H9 (cell line): Measurements from ENCODE around the gene RBBP7. TPM values are rescaled to one million over a fixed set of nuclear protein-coding genes. Genes with fewer than 3 reads are reported as not detected.

ENCODE experiments used
- DNase-seq: peaks from one replicate; pipeline ENCODE4 v3.0.0-alpha.2; 2017
- H2AFZ ChIP-seq: one replicate; pipeline ENCODE4 v1.6.1; 2013; ENCODE audit warnings: mild to moderate bottlenecking, low read length, control low read depth, moderate library complexity
- H2AK5ac ChIP-seq: 2 replicates; pipeline ENCODE4 v1.6.1; 2013; ENCODE audit warnings: low read length, control low read depth, mixed read lengths; ENCODE audit not compliant: insufficient read length
- H2BK120ac ChIP-seq: one replicate; pipeline ENCODE4 v1.6.1; 2013; ENCODE audit warnings: low read depth, mild to moderate bottlenecking, low read length, control low read depth, inconsistent platforms; ENCODE audit not compliant: poor library complexity, severe bottlenecking
- H2BK12ac ChIP-seq: 2 replicates; pipeline ENCODE4 v1.6.1; 2013; ENCODE audit warnings: low read length, control low read depth, mixed read lengths, low read depth; ENCODE audit not compliant: insufficient read length
- H2BK15ac ChIP-seq: 2 replicates; pipeline ENCODE4 v1.6.1; 2013; ENCODE audit warnings: low read depth, low read length, control low read depth
- H2BK20ac ChIP-seq: one replicate; pipeline ENCODE4 v1.6.1; 2013; ENCODE audit warnings: low read depth, mild to moderate bottlenecking, low read length, control low read depth, inconsistent platforms; ENCODE audit not compliant: poor library complexity, severe bottlenecking
- H2BK5ac ChIP-seq: 2 replicates; pipeline ENCODE4 v1.6.1; 2013; ENCODE audit warnings: low read length, control low read depth, mixed read lengths; ENCODE audit not compliant: insufficient read length
- H3K14ac ChIP-seq: 2 replicates; pipeline ENCODE4 v1.6.1; 2013; ENCODE audit warnings: low read length, control low read depth; ENCODE audit not compliant: insufficient read depth
- H3K18ac ChIP-seq: 2 replicates; pipeline ENCODE4 v1.6.1; 2013; ENCODE audit warnings: low read depth, mild to moderate bottlenecking, mixed read lengths, low read length, control low read depth; ENCODE audit not compliant: insufficient read length
- H3K23ac ChIP-seq: 2 replicates; pipeline ENCODE4 v1.6.1; 2013; ENCODE audit warnings: low read length, control low read depth, mixed read lengths, low read depth; ENCODE audit not compliant: insufficient read length
- H3K23me2 ChIP-seq: 2 replicates; pipeline ENCODE4 v1.6.1; 2013; ENCODE audit warnings: low read depth, mild to moderate bottlenecking, mixed read lengths, low read length, control low read depth; ENCODE audit not compliant: insufficient read length, poor library complexity, severe bottlenecking
- H3K27ac ChIP-seq: 2 replicates; pipeline ENCODE4 v1.5.1; 2013; ENCODE audit warnings: low read length, control low read depth, mixed read lengths, low read depth; ENCODE audit not compliant: insufficient read length
- H3K27me3 ChIP-seq: 2 replicates; pipeline ENCODE4 v1.6.1; 2013; ENCODE audit warnings: low read length, control low read depth, inconsistent platforms; ENCODE audit not compliant: insufficient read depth
- H3K4ac ChIP-seq: 2 replicates; pipeline ENCODE4 v1.6.1; 2013; ENCODE audit warnings: low read depth, mild to moderate bottlenecking, control low read depth, inconsistent platforms, low read length, moderate library complexity
- H3K4me1 ChIP-seq: 2 replicates; pipeline ENCODE4 v1.6.1; 2013; ENCODE audit warnings: low read length, control low read depth, inconsistent platforms; ENCODE audit not compliant: insufficient read depth
- H3K4me2 ChIP-seq: 2 replicates; pipeline ENCODE4 v1.6.1; 2013; ENCODE audit warnings: low read length, control low read depth, mixed read lengths; ENCODE audit not compliant: insufficient read length, insufficient read depth
- H3K56ac ChIP-seq: 2 replicates; pipeline ENCODE4 v1.6.1; 2013; ENCODE audit warnings: low read depth, mild to moderate bottlenecking, mixed read lengths, low read length, control low read depth; ENCODE audit not compliant: insufficient read length
- H3K79me1 ChIP-seq: 2 replicates; pipeline ENCODE4 v1.6.1; 2013; ENCODE audit warnings: low read depth, mild to moderate bottlenecking, moderate library complexity, low read length, control low read depth, inconsistent platforms; ENCODE audit not compliant: insufficient read depth, poor library complexity, severe bottlenecking
- H3K79me2 ChIP-seq: 2 replicates; pipeline ENCODE4 v1.6.1; 2013; ENCODE audit warnings: low read length, control low read depth, inconsistent platforms; ENCODE audit not compliant: insufficient read depth
- H3K9ac ChIP-seq: 2 replicates; pipeline ENCODE4 v1.6.1; 2013; ENCODE audit warnings: low read length, control low read depth, mixed read lengths; ENCODE audit not compliant: insufficient read length; ENCODE audit errors: extremely low read depth
- H3K9me3 ChIP-seq: one replicate; pipeline ENCODE4 v1.6.1; 2013; ENCODE audit warnings: low read depth, low read length, inconsistent platforms; ENCODE audit not compliant: control insufficient read depth
- H3T11ph ChIP-seq: one replicate; pipeline ENCODE4 v1.6.1; 2013; ENCODE audit warnings: mild to moderate bottlenecking, low read length, control low read depth, inconsistent platforms
- H4K20me1 ChIP-seq: one replicate; pipeline ENCODE4 v1.6.1; 2013; ENCODE audit not compliant: control insufficient read depth, insufficient read length, insufficient read depth
- H4K5ac ChIP-seq: 2 replicates; pipeline ENCODE4 v1.6.1; 2013; ENCODE audit warnings: low read depth, mild to moderate bottlenecking, mixed read lengths, low read length, control low read depth; ENCODE audit not compliant: insufficient read length
- H4K8ac ChIP-seq: replicated peaks from 2 replicates; pipeline ENCODE4 v1.6.1; 2013; ENCODE audit warnings: low read length, control low read depth, mixed read lengths, low read depth; ENCODE audit not compliant: insufficient read length
- H4K91ac ChIP-seq: 2 replicates; pipeline ENCODE4 v1.6.1; 2013; ENCODE audit warnings: low read depth, mild to moderate bottlenecking, moderate library complexity, mixed read lengths, low read length, control low read depth; ENCODE audit not compliant: insufficient read length
- H3K27ac Mint-ChIP-seq, 3 experiments: 2 replicates in 2 of 3; 3 replicates in 1 of 3; pipeline ENCODE4 v1.8.0; 2020 to 2021; ENCODE audit warnings: mixed read lengths in 3 of 3, mild to moderate bottlenecking in 1 of 3, moderate library complexity in 1 of 3
- H3K27me3 Mint-ChIP-seq: 2 replicates; pipeline ENCODE4 v1.8.0; 2021; ENCODE audit warnings: low read depth, mild to moderate bottlenecking, moderate library complexity, mixed read lengths
- H3K36me3 Mint-ChIP-seq, 3 experiments: 2 replicates in 2 of 3; 3 replicates in 1 of 3; pipeline ENCODE4 v1.8.0; 2020 to 2021; ENCODE audit warnings: low read depth in 3 of 3, mixed read lengths in 3 of 3; ENCODE audit not compliant: insufficient read depth in 1 of 3
- H3K4me1 Mint-ChIP-seq, 2 experiments: 2 replicates each; pipeline ENCODE4 v1.8.0; 2020; ENCODE audit warnings: mixed read lengths in 2 of 2
- H3K4me3 Mint-ChIP-seq, 2 experiments: 2 replicates in 1 of 2; 3 replicates in 1 of 2; pipeline ENCODE4 v1.8.0; 2020 to 2021; ENCODE audit warnings: mild to moderate bottlenecking in 2 of 2, mixed read lengths in 2 of 2, moderate library complexity in 1 of 2
- H3K9me3 Mint-ChIP-seq, 2 experiments: 2 replicates in 1 of 2; 3 replicates in 1 of 2; pipeline ENCODE4 v1.8.0; 2020; ENCODE audit warnings: mild to moderate bottlenecking in 2 of 2, mixed read lengths in 2 of 2, moderate library complexity in 1 of 2
- WGBS: extraction: QIAGEN DNeasy Blood & Tissue Kit; methylation state at CpG from one replicate; pipeline ENCODE4 v1.1.7; 2013; ENCODE audit warnings: missing lambda C conversion rate, low lambda C conversion rate, mixed read lengths; ENCODE audit not compliant: insufficient read length; ENCODE audit errors: extremely low coverage; 5-methylcytosine and 5-hydroxymethylcytosine counted together
- total RNA-seq: library from RNA; stranded (reverse); gene quantifications from 2 replicates; pipeline ENCODE4 v1.2.1, GENCODE V29; 2021
- TF ChIP-seq, protein P1 (sequence below): fragments of 200-600 bp; sonication (generic); conservative IDR thresholded peaks from 3 replicates; pipeline ENCODE4 v1.8.0; 2021; ENCODE audit warnings: antibody characterized with exemption, mild to moderate bottlenecking

Gene RBBP7
- total RNA-seq, 1 experiment from 2014 or later = 249 TPM

DNA sequence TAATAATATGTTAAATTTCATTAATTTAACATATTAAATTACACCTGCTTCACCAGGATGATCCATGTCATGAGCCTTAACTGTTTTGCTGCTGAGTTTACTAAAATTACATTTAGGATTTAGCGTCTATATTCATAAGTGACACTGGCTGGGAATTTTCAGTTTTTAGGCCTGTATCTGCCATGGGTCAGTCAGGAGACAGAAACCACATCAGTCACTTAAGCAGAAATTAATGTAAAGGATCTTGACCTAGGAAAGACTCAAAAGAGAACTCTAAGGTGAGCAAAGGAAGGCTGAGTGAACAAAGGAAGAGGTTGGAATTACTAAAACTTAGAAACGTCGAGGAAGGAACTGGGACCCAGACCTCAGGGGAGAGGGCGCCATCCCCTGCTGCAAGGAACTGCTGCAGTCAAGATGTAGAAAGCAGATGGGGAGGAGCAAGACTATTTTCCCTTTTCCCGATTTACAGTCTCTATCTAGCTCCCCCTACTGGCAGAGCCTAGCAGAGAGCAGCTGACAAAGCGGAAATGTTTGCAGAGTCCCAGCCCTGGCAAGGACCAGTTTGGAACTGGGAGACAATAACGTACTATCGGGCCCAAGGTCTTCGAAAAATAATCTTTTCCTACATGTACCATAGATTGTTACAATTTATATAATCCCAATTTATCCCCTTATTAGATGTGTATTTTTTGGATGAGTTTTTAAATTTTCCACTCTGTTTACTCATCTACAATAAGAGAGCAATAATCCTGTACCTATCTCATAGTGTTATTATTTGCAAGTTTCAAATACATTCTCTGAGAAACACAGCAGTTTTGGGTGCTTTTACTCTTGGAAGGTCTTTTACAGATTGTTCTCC is 22.6 kb upstream of the RBBP7 start:
- Histone ChIP-seq H3K4me2 (no peak overlapping the region), H2AFZ (peak overlapping the region; percentile 100), H3K23ac (no peak overlapping the region), H3K79me1 (no peaks in the 10 kb centered on the region), H3K9ac (no peak overlapping the region), H2AK5ac (no peak overlapping the region), H3K9me3 (no peaks in the 10 kb centered on the region), H3K27me3 (no peaks in the 10 kb centered on the region), H4K5ac (no peak overlapping the region), H2BK12ac (no peak overlapping the region), H3K56ac (no peak overlapping the region), H3K14ac (no peak overlapping the region), H2BK15ac (no peak overlapping the region), H4K20me1 (no peaks in the 10 kb centered on the region), H3K4me1 (no peaks in the 10 kb centered on the region), H4K91ac (no peak overlapping the region), H3K23me2 (no peaks in the 10 kb centered on the region), H2BK20ac (no peak overlapping the region), H3K18ac (no peak overlapping the region), H2BK120ac (no peak overlapping the region), H2BK5ac (no peak overlapping the region), H3T11ph (no peak overlapping the region), H3K27ac (no peak overlapping the region), H4K8ac (no peak overlapping the region), H3K4ac (no peak overlapping the region), H3K79me2 (no peaks in the 10 kb centered on the region)
- peak; percentile 92 for DNase-seq
- TF ChIP-seq, protein P1, sequence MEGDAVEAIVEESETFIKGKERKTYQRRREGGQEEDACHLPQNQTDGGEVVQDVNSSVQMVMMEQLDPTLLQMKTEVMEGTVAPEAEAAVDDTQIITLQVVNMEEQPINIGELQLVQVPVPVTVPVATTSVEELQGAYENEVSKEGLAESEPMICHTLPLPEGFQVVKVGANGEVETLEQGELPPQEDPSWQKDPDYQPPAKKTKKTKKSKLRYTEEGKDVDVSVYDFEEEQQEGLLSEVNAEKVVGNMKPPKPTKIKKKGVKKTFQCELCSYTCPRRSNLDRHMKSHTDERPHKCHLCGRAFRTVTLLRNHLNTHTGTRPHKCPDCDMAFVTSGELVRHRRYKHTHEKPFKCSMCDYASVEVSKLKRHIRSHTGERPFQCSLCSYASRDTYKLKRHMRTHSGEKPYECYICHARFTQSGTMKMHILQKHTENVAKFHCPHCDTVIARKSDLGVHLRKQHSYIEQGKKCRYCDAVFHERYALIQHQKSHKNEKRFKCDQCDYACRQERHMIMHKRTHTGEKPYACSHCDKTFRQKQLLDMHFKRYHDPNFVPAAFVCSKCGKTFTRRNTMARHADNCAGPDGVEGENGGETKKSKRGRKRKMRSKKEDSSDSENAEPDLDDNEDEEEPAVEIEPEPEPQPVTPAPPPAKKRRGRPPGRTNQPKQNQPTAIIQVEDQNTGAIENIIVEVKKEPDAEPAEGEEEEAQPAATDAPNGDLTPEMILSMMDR = peak; percentile 99
- Mint-ChIP-seq H3K4me1 (peaks cover 5 to 15% of the 10 kb centered on the region in 2 experiments), H3K9me3 (no peaks in the 10 kb centered on the region), H3K27ac (peak overlapping the region in 2 of 3 experiments; percentile 74 to 76; a peak in 3 of 7 replicates), H3K4me3 (no peak overlapping the region), H3K27me3 (peaks cover 3% of the 10 kb centered on the region; the same call in 1 of the 2 replicates), H3K36me3 (no peaks in the 10 kb centered on the region)
- WGBS = no CpG with 5 or more reads among the region's 9 CpGs
